SIG-M5 treated with dmso at 0.1 percent for 504 hours (cell line): ENCODE data around the gene WASL.
"Not testable (repeated sequence)": the region's sequence is repeated elsewhere in the genome, so short reads cannot be mapped to it uniquely, and the experiment has no call there.

ENCODE experiments used
- DNase-seq: peaks from one replicate; lab custom pipeline; 2025; ENCODE audit not compliant: unreplicated experiment; lab: John Stamatoyannopoulos, UW

Gene WASL

GRCh38 chr7:123635551-123636359, 113.0 kb downstream of the WASL start:
- peak; percentile 5 for DNase-seq

- DNase-seq, result not testable (repeated sequence)
These were observed 114.7 kb downstream of the WASL start for GRCh38 chr7:123634011-123634573.

GRCh38 chr7:123633553-123633952, 115.2 kb downstream of the WASL start:
- DNase-seq, result no peak

- DNase-seq, result no peak
These were observed 116.0 kb downstream of the WASL start for GRCh38 chr7:123632808-123633207.
